ENCODE data around the gene EPAS1. TPM values are rescaled to one million over a fixed set of nuclear protein-coding genes. Genes with fewer than 3 reads are reported as not detected.
"Not testable (repeated sequence)": the region's sequence is repeated elsewhere in the genome, so short reads cannot be mapped to it uniquely, and the experiment has no call there.

The EPAS1 gene
- total RNA-seq, 1 experiment from 2014 or later, result 25.8 TPM

DNA sequence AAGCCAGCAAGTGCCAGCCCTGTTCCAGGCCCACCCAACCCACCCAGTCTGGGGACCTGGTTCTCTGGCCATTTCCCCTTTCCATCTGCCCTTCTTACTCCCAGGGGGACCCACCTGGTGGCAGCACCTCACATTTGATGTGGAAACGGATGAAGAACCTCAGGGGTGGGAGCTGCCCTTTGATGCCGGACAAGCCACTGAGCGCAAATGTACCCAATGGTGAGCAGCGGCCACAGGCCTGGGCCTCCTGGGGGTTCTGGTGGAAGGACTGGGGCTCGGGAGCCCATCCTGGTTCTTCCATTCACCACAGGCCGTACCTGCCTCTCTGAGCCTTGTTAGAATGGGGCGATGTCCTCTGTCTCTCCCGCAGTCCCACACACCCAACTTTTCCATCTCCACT is 84.7 kb downstream of the EPAS1 start:
- DNase-seq (ENCODE audit: low read depth), result no peak

- DNase-seq (ENCODE audit: low read depth), result no peak
Observed at GRCh38 chr2:46382331-46383112, 85.3 kb downstream of the EPAS1 start.

GRCh38 chr2:46383113-46383395 is 85.8 kb downstream of the EPAS1 start:
- no peak for DNase-seq (ENCODE audit: low read depth)

DNA sequence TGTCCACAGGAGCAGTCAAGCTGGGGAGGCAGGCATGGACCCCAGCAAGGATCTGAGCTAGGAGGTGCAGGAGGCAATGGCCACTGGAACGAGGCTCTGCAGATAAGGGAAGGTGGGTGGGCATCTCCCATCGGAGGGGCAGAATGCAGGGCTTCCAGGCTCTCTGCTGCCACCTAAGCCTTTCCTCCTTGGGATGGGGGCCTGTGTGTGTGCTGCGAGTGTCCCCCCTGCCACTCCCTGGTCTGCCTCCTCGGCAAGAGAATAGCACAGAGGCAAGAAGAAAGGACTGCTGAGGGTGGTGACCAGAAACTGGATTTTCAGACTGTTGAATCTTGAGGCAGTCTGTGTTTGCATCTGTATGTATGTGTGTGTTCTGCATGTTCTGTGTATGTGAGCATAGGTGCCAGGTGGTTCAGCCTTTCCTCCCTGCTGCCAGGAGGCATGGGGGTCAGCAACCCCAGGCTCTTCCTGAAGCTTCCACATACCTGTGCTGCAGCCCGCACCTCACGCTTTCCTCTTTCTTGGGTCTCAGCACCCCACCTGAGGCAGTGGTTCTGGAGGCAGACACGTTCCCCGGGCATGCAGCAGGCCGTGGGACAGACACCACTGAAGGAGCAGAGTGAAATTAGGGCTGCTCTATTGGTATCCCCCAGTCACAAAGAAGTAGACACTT is 86.7 kb downstream of the EPAS1 start:
- DNase-seq (ENCODE audit: low read depth), result no peak

DNA sequence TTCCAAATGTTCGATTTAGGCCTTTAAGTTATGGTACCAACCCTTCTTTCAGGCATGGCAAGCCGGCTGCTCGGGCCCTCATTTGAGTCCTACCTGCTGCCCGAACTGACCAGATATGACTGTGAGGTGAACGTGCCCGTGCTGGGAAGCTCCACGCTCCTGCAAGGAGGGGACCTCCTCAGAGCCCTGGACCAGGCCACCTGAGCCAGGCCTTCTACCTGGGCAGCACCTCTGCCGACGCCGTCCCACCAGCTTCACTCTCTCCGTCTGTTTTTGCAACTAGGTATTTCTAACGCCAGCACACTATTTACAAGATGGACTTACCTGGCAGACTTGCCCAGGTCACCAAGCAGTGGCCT is 87.2 kb downstream of the EPAS1 start:
- no peak for DNase-seq (ENCODE audit: low read depth)

GRCh38 chr2:46385786-46386577 is 88.8 kb downstream of the EPAS1 start:
- no peak for DNase-seq (ENCODE audit: low read depth)

DNA sequence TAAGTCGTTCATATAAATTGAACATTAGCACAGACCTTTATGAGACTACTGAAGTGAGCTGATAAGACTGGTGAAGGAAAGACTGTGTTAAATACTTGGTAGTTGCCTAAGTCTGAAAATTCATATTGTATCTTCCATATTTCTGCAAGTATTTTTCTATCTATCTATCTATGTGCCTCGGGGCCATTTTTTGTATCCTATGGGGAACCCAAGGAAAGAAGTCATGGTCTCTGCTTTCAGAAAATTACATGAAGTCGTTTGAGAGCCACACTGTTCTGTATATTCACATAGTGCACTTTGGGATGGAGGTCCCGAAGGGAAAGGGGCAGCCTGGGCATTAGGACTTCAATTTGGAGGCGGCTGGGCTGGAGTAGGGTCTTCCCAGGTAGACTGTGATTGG is 89.6 kb downstream of the EPAS1 start:
- DNase-seq (ENCODE audit: low read depth), result no peak

GRCh38 chr2:46387292-46387691 is 90.1 kb downstream of the EPAS1 start:
- DNase-seq (ENCODE audit: low read depth), result no peak

DNA sequence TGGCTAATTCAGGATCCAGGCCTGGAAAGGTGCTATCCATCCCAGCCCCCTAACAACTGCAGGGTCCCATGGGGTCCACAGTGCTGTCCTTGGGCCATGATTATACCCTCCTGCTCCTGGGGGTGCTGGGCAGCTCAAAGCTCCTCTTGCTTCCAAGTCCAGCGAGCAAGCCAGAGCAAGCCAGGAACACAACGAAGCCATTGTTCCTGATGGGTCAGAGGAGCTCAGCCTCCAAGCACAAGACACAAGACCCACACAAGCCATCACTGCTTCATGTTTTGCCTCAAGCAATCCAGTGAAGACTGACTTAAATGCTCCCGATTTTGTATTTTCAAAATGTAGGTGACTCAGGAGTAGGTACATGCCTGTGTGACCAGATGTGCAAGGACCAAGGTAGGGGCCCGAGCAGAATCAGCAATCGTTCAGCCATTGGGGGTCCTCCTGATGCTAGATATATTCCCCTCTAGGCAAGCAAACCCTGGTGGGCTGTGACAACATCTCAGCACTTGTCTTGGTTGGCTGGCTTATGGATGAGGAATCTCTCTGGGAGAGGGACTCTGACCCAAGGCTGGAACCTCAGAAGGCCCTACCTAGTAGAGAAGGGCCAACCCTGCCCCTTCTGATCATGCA is 90.8 kb downstream of the EPAS1 start:
- no peak for DNase-seq (ENCODE audit: low read depth)

- no peak for DNase-seq (ENCODE audit: low read depth)
Observed at GRCh38 chr2:46388881-46389280, 91.7 kb downstream of the EPAS1 start.

GRCh38 chr2:46389417-46389916 is 92.3 kb downstream of the EPAS1 start:
- no peak for DNase-seq (ENCODE audit: low read depth)

- DNase-seq (ENCODE audit: low read depth), result no peak
Observed at GRCh38 chr2:46390036-46390435, 92.8 kb downstream of the EPAS1 start.

DNA sequence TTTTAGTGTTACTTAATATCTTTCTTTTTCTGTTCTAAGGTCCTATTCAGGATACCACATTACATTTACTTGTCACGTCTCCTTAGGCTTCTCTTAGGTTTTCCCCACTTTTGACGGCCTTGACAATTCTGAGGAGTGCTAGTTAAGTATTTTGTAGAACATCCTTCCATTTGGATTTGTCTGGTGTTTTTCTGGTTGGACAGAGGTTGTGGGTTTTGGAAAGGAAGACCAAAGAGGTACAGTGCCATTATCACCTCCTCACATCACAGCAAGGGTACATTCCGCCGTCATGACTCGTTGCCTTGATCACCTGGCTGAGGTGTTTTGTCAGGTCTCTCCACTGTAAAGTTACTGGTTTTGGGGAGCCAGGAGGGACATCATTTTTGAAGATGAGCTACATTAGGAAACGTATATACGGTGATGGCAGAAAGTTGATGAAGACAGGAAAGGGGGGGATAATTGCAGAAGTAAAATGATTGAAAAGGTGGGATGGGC is 93.7 kb downstream of the EPAS1 start:
- no peak for DNase-seq (ENCODE audit: low read depth)

DNA sequence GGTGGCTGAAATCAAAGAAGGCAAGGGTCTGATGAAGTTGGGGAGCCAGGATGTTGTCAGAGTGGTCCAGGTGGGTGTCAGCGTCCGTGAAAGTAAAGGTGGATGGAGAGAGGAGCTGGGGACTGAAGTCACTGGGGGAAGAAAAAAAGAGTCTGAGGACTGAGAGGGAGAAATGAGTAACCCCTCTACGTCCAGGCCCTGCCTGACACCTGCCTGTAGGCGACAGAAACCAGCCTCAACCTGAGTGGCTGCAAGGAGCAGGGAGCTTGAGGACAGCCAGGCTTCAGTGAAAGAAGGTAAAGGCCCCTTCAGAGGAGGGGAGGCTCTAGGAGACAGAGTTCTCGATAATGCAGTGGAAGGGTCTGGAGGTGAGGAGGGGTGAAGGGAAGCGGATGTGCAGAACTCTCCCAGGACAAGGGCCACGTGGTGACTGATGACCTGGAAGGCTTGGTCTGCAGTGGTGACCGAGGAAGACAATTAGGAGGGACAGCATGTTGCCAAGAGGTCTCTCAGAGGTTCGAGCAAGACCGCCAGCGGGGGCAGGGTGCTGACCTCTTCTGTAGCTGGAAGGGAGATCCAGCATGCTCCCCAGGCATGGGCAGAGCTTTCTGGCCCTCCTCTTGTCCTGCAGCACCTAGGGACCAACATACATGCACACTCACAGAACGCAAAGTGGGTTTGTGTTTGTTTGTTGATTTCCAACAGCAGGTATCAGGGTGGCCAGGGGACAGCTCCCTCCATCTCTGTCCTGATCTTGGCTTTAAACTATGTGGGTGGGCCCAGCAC is 95.5 kb downstream of the EPAS1 start:
- DNase-seq (ENCODE audit: low read depth), result no peak

- no peak for DNase-seq (ENCODE audit: low read depth)
Observed at GRCh38 chr2:46393347-46393820, 96.2 kb downstream of the EPAS1 start.

DNA sequence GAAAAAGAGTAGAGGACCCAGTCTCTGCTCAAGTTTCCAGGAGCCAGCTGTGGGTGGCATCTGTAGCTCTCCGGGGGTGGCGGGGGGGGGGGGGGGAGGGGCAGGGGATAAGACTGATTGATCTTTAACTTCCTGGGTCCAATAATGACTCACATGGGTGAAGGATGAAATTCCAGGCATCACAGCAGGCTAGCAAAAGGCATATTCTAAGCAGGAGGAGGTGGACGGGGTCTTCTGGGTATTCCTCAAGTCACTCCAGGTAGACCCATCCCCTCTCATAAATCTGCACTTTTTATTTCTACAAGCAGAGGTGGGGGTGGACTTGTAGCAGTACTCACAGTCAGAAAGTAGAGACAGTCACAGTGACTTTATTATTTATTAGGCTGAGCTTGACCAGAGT is 96.7 kb downstream of the EPAS1 start:
- DNase-seq (ENCODE audit: low read depth), result no peak

DNA sequence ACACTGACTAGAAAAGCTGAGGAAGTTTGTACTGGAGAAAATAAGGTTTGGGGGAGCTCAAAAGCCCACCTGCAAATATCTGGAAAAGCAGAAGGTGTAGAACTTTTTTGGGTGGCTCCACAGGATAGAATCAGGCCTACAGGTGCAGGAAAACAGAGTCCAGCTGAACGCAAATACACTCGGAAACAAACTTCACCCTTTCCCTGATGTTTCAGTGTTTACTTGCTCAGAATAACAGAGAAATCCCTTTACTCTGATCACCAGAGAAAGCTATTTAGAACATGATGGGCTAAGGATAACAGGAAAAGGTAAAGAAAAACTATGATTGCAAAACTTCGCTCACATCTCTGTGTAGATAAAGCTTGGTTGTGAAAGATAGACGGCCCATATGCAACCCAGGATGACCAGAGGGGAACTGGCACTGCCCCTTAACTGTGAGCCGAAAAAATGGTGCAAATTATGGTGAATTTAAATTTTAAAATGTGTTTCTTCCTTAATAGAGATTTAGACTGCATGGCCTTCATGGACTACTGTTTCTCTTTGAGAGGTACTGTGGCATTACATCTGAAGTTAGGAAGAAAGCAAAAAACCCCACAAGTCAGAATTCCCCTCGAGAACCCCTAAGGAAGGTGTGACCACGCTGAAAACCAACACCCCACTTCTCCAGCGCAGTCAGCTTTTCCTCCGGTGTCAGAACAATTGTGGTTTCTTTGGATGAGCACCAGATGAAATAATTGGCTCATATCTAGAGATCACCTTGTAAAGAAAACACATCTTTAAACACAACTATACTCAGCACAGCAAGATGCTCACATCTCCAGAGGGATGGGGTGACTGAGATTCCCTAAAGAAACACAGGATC is 97.7 kb downstream of the EPAS1 start:
- no peak for DNase-seq (ENCODE audit: low read depth)

DNA sequence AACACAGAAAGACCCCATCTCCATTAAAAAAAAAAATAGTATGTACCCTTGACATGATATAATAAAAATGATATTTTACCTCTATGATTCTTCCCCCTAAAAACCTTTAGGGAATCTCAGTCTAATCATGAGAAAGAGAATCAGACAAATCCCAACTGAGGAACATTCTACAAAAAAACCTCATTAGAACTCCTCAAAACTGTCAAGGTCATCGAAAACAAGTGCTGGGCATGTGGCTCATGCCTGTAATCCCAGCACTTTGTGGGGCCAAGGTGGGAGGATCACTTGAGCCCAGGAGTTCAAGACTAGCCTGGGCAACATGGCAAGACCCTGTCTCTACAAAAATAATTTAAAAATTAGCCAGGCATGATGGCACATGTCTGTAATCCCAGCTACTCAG is 98.5 kb downstream of the EPAS1 start:
- DNase-seq (ENCODE audit: low read depth), result not testable (repeated sequence)

DNA sequence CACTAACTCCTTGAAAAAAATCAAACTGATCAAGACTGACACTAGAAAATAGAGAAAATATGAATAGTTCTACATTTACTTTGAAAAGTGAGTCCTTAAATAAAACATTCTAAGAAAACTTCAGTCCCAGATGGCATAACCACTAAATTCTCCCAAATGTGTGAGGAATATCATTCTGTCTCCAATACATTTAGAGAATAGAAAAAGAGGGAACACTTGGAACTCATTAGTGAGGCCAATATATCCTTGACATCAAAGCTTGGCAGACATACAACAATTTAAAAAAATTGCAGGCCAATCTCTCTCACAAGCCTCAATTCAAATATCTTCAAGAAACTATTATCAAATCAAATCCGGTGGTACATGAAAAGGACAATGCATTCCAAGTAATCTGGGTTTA is 102.8 kb downstream of the EPAS1 start:
- DNase-seq (ENCODE audit: low read depth), result no peak

GRCh38 chr2:46402874-46403273 is 105.7 kb downstream of the EPAS1 start:
- DNase-seq (ENCODE audit: low read depth), result no peak

Measured in HT1080 (cell line).